Measurements from ENCODE around the gene UBA3. TPM values are rescaled to one million over a fixed set of nuclear protein-coding genes. Genes with fewer than 3 reads are reported as not detected.

The UBA3 gene
- total RNA-seq (2013; cell fraction: nucleolus; rRNA removed): 154 and 155 TPM in 2 replicates
- total RNA-seq (2014; rRNA removed) (77.0 and 95.8 TPM in 2 replicates), total RNA-seq (2014; rRNA removed; fragmentation: Illumina TruSeq; extraction: Trizol) (83.8 and 92.5 TPM in 2 replicates), total RNA-seq (2021) (72.5 and 73.9 TPM in 2 replicates), polyA plus RNA-seq (2011; rRNA removed) (116 and 190 TPM in 2 replicates), polyA plus RNA-seq (2014; fragmentation: Illumina TruSeq; extraction: Trizol) (103 and 139 TPM in 2 replicates), polyA plus RNA-seq (2014; fragmentation: Nextera tagmentation; extraction: Ambion mirVana) (100 to 1,000 TPM; 106 to 131 TPM), polyA plus RNA-seq (2014; rRNA removed) (64.8 and 72.9 TPM in 2 replicates), polyA plus RNA-seq (2016; fragmentation: Nextera tagmentation; extraction: Ambion mirVana) (100 to 1,000 TPM; 100 to 108 TPM), polyA minus RNA-seq (2011; rRNA and poly(A)+ RNA removed) (38.1 and 50.0 TPM in 2 replicates), Bru-seq, nascent RNA (percentile 92 among the genes with signal in this experiment), BruChase-seq, experiment 1, labeled RNA remaining after a 6-hour chase (percentile 96 among the genes with signal in this experiment), BruChase-seq, experiment 2, labeled RNA remaining after a 2-hour chase (percentile 96 among the genes with signal in this experiment)
- polyA plus RNA-seq (2011; ENCODE audit: low read depth): 16.8 TPM
- 38.9 and 49.0 TPM in 2 replicates for polyA plus RNA-seq (2011; cell fraction: cytosol; rRNA removed)
- 102 and 104 TPM in 2 replicates for polyA plus RNA-seq (2011; cell fraction: nucleus; rRNA removed)
- polyA plus RNA-seq (2012): 32.1 and 36.7 TPM in 2 replicates
- polyA minus RNA-seq (2011; cell fraction: cytosol; rRNA and poly(A)+ RNA removed): 21.7 and 27.0 TPM in 2 replicates
- polyA minus RNA-seq (2011; cell fraction: nucleus; rRNA and poly(A)+ RNA removed): 40.0 and 61.1 TPM in 2 replicates
- long read RNA-seq, experiment 1, transcript UBA3-201 (17 exons, 2,112 nt): minor isoform, 5 of 84 reads
- long read RNA-seq, experiment 1, transcript UBA3-202 (18 exons, 2,154 nt): major isoform, 65 of 84 reads
- long read RNA-seq, experiment 1, partial matches to known transcripts: 3 of 84 reads
- long read RNA-seq, experiment 1, other reads (novel, unspliced or antisense): 11 of 84 reads
- long read RNA-seq, experiment 2, transcript UBA3-210 (3 exons, 652 nt): minor isoform, 5 of 523 reads
- long read RNA-seq, experiment 2, transcript UBA3-202 (18 exons, 2,154 nt): major isoform, 342 of 523 reads
- long read RNA-seq, experiment 2, transcript UBA3-201 (17 exons, 2,112 nt): minor isoform, 46 of 523 reads
- long read RNA-seq, experiment 2, partial matches to known transcripts: 58 of 523 reads
- long read RNA-seq, experiment 2, other reads (novel, unspliced or antisense): 65 of 523 reads

DNA sequence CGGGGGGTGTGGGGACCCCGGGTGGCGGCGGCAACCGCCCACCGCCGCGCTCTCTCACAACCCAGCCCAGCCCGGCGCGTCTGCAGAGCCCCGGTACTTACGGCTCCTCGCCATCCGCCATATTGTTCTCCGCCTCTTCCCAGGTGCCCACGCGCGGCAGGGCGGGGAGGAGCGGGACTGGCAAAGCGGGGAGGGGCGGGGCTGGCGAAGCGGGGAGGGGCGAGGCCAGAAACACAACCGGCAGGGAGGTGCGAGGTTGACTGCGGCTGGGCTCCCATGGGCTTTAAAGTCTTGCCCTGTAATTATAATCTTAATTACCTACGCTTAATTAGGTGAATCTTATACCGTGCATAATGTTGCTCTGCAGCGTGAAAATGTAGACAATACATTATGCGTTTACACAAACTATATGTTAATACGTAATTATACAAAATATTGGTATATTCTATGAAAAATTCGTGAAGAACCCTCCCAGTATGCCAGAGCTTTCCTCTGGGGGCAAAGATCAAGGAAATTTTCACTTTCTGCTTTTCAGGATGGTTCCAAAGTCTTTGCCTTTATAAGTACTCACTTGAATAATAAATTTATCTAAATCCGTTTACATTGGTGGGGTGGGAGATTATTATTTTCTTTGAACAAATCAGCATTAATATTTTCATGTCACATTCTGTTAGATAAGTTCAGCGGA lies at the start of gene UBA3:
Gene UBA3 (minus strand): TSS at position 133 of the 688 bp plus-strand sequence. CDS start 12 bp downstream, at position 121.
- H3K36me3 ChIP-seq (ENCODE audit: control insufficient read depth in 2 of 2, insufficient read depth in 2 of 2, low read length in 1 of 2): no peaks in the 10 kb centered on the region
- H3K79me2 ChIP-seq (ENCODE audit: control insufficient read depth, insufficient read depth, low read length): peaks cover 44% of the 10 kb centered on the region
- H3K9ac ChIP-seq (ENCODE audit: control insufficient read depth, insufficient read depth, low read length): peak within 1 kb of the TSS; percentile 77
- peaks cover 31% of the 10 kb centered on the region for H3K4me1 ChIP-seq (ENCODE audit: control insufficient read depth, insufficient read depth, low read length)
- H3K4me2 ChIP-seq (ENCODE audit: control insufficient read depth, insufficient read depth): peak within 1 kb of the TSS; percentile 85
- intact Hi-C loops (cut with micrococcal nuclease; ENCODE audit: unreplicated experiment): loop anchor here (5.0 to 10.0 kb wide), 2 partner anchors 122 to 1426 kb away; partner anchors contain the start of gene SUCLG2
- peak within 1 kb of the TSS; percentile 53 for H3K27ac ChIP-seq (ENCODE audit: control insufficient read depth, insufficient read depth)
- H3K27me3 ChIP-seq (replicated peaks in 1 of 2; ENCODE audit: control insufficient read depth in 2 of 2, insufficient read depth in 2 of 2, low read length in 1 of 2): no peaks in the 10 kb centered on the region
- ChIA-PET CTCF (interaction anchor here (2.5 kb wide), 1 partner anchor 36 kb away, joined by 7 read pairs; no protein-coding TSS in a partner anchor), POLR2A (interaction anchor here (1.1 to 4.2 kb wide), 2 partner anchors 11 to 14 kb away, joined by 6 to 14 read pairs; no protein-coding TSS in a partner anchor), SMC1A (ENCODE audit: uncharacterized antibody, unreplicated experiment) (interaction anchor here (1.1 to 19.6 kb wide), 5 partner anchors 13 to 85 kb away, joined by 3 to 234 read pairs (median 5); partner anchors contain the start of gene TMF1), RAD21 (ENCODE audit: unreplicated experiment) (interaction anchor here (0.6 to 16.7 kb wide), 6 partner anchors 9 to 1389 kb away, joined by 3 to 152 read pairs (median 7); partner anchors contain the start of gene TMF1)
- under 1% methylated on average over 23 of the region's 37 CpGs for WGBS (ENCODE audit: insufficient coverage, insufficient replicate concordance, low lambda C conversion rate, missing lambda C conversion rate)
- ATAC-seq (peak; percentile 70), FAIRE-seq (no peak), DNase-seq (ENCODE audit: low read depth, low spot score) (no peak)
- in situ Hi-C loops (cut with MboI): no loop called here
- no peaks in the 10 kb centered on the region for H3K9me3 ChIP-seq (replicated peaks; ENCODE audit: control insufficient read depth, insufficient read depth, low read length)
- H3K4me3 ChIP-seq: peak within 1 kb of the TSS; percentile 89
- no peak within 1 kb of the TSS for H2AFZ ChIP-seq (ENCODE audit: control insufficient read depth, low read depth, low read length)
- no TSS peak for BruUV-seq (replicated peaks)
- no peaks in the 10 kb centered on the region for H4K20me1 ChIP-seq (ENCODE audit: control insufficient read depth, insufficient read depth)
- TF ChIP-seq, protein P1, sequence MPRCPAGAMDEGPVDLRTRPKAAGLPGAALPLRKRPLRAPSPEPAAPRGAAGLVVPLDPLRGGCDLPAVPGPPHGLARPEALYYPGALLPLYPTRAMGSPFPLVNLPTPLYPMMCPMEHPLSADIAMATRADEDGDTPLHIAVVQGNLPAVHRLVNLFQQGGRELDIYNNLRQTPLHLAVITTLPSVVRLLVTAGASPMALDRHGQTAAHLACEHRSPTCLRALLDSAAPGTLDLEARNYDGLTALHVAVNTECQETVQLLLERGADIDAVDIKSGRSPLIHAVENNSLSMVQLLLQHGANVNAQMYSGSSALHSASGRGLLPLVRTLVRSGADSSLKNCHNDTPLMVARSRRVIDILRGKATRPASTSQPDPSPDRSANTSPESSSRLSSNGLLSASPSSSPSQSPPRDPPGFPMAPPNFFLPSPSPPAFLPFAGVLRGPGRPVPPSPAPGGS (IDR thresholded peaks at IDR 0.05; ENCODE audit: borderline replicate concordance, insufficient read depth, low read depth, low read length, poor library complexity, severe bottlenecking): no peak
- TF ChIP-seq TAF1 (IDR thresholded peaks at IDR 0.05; ENCODE audit: borderline replicate concordance, low read depth, low read length) (peak; percentile 98), FOXM1 (IDR thresholded peaks at IDR 0.05; ENCODE audit: low read depth, low read length) (no peak), HCFC1 (IDR thresholded peaks at IDR 0.05; ENCODE audit: low read length) (no peak), RELA (IDR thresholded peaks at IDR 0.05; ENCODE audit: borderline replicate concordance, partially characterized antibody) (no peak), HDAC6 (IDR thresholded peaks at IDR 0.05; ENCODE audit: unreplicated experiment) (no peak), EZH2 (IDR thresholded peaks at IDR 0.05; ENCODE audit: borderline replicate concordance, control insufficient read depth, low read depth, low read length) (no peak), SMARCA5 (IDR thresholded peaks at IDR 0.05) (no peak), PAX5 (IDR thresholded peaks at IDR 0.05; ENCODE audit: borderline replicate concordance, low read depth, low read length) (no peak), NFXL1 (IDR thresholded peaks at IDR 0.05; ENCODE audit: borderline replicate concordance) (no peak), SIX5 (IDR thresholded peaks at IDR 0.05; ENCODE audit: low read depth, low read length, severe bottlenecking) (no peak)
- TF ChIP-seq, protein P2, sequence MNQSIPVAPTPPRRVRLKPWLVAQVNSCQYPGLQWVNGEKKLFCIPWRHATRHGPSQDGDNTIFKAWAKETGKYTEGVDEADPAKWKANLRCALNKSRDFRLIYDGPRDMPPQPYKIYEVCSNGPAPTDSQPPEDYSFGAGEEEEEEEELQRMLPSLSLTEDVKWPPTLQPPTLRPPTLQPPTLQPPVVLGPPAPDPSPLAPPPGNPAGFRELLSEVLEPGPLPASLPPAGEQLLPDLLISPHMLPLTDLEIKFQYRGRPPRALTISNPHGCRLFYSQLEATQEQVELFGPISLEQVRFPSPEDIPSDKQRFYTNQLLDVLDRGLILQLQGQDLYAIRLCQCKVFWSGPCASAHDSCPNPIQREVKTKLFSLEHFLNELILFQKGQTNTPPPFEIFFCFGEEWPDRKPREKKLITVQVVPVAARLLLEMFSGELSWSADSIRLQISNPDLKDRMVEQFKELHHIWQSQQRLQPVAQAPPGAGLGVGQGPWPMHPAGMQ (IDR thresholded peaks at IDR 0.05; ENCODE audit: borderline replicate concordance): no peak
- TF ChIP-seq, protein P3, sequence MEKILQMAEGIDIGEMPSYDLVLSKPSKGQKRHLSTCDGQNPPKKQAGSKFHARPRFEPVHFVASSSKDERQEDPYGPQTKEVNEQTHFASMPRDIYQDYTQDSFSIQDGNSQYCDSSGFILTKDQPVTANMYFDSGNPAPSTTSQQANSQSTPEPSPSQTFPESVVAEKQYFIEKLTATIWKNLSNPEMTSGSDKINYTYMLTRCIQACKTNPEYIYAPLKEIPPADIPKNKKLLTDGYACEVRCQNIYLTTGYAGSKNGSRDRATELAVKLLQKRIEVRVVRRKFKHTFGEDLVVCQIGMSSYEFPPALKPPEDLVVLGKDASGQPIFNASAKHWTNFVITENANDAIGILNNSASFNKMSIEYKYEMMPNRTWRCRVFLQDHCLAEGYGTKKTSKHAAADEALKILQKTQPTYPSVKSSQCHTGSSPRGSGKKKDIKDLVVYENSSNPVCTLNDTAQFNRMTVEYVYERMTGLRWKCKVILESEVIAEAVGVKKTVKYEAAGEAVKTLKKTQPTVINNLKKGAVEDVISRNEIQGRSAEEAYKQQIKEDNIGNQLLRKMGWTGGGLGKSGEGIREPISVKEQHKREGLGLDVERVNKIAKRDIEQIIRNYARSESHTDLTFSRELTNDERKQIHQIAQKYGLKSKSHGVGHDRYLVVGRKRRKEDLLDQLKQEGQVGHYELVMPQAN (conservative IDR thresholded peaks at IDR 0.05): no peak
